ENCODE data around the gene LAMB1.

DNA sequence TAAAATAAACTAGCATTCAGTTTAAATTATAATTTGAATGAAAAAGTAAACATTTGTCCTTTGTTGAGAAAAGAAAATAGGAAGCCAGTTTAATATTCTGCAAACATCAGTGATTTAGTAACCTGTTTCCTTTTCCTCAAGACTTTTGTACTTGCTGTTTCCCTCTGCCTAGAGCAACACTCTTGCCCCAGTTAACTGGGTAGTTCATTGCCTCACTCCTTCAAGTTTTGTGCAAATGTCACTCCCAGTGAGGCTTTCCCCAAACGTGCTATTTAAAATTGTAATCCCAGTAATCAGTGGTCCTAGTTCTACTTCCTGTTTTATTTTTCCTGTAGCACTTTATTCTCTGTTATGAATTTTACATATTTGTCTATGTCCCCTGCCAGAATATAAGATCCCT, 88.1 kb downstream of the LAMB1 start:
- TF ChIP-seq, protein P1, sequence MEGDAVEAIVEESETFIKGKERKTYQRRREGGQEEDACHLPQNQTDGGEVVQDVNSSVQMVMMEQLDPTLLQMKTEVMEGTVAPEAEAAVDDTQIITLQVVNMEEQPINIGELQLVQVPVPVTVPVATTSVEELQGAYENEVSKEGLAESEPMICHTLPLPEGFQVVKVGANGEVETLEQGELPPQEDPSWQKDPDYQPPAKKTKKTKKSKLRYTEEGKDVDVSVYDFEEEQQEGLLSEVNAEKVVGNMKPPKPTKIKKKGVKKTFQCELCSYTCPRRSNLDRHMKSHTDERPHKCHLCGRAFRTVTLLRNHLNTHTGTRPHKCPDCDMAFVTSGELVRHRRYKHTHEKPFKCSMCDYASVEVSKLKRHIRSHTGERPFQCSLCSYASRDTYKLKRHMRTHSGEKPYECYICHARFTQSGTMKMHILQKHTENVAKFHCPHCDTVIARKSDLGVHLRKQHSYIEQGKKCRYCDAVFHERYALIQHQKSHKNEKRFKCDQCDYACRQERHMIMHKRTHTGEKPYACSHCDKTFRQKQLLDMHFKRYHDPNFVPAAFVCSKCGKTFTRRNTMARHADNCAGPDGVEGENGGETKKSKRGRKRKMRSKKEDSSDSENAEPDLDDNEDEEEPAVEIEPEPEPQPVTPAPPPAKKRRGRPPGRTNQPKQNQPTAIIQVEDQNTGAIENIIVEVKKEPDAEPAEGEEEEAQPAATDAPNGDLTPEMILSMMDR (IDR thresholded peaks at IDR 0.05), result no peak
- TF ChIP-seq POLR2A (IDR thresholded peaks at IDR 0.05) (no peak), POLR2AphosphoS5 (IDR thresholded peaks at IDR 0.05) (no peak)

All from breast epithelium (tissue), 3 donors.